ENCODE data around the gene UQCRHL.

- peak; percentile 60 to 74 (median 73) for TF ChIP-seq POLR2AphosphoS5 (IDR thresholded peaks at IDR 0.05)
- no peak for TF ChIP-seq CTCF (IDR thresholded peaks at IDR 0.05 in 8 of 11, conservative IDR thresholded peaks at IDR 0.05 in 3 of 11)
Observed at GRCh38 chr1:15799004-15799867, 8.2 kb downstream of the UQCRHL start.

All from spleen (tissue), 7 donors.